PC-9 (cell line): ENCODE data around the gene BICRAL.

Source experiments
- CTCF ChIP-seq: fragments of 200-600 bp; sonication (generic); conservative IDR thresholded peaks from 2 replicates; pipeline ENCODE4 v1.6.1; 2017; ENCODE audit warnings: mixed run types, antibody characterized with exemption, mild to moderate bottlenecking, moderate library complexity
- EZH2 ChIP-seq: fragments of 200-600 bp; sonication (generic); IDR thresholded peaks from 2 replicates; pipeline ENCODE4 v1.8.0; 2017; ENCODE audit warnings: antibody characterized with exemption, low read depth

DNA sequence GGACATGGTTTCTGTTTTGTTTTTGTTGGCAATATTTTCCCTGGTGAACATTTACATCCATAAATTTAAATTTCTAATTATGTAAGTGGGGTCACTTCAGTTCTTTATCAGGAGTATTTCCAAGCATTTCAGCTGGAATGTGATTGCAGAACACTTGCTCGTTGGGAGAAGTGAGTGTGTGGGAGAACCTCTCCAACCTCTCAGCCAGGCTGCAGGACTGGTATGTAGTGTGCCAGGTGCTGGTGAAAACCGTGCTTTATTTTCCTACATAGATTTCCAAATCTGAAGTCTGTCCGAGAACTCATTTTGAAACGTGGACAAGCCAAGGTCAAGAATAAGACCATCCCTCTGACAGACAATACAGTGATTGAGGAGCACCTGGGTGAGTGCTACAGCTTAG is 103.8 kb downstream of the BICRAL start:
- TF ChIP-seq CTCF (no peak), EZH2 (no peak)
